Measurements from ENCODE around the gene MEIOC. TPM values are rescaled to one million over a fixed set of nuclear protein-coding genes. Genes with fewer than 3 reads are reported as not detected.

Gene MEIOC
- total and polyA plus RNA-seq, 4 donors, result 0.02 to 0.08 TPM; not detected in 2

- H3K9ac ChIP-seq (ENCODE audit: insufficient read depth in 1 of 2, low read length in 2 of 2), result no peak overlapping the region
- H3K4me1 ChIP-seq (ENCODE audit: control insufficient read depth in 5 of 5, insufficient read depth in 5 of 5, low read length in 5 of 5), result no peaks in the 10 kb centered on the region
- ATAC-seq (ENCODE audit: insufficient read depth, low FRiP score) (no peak), DNase-seq (no peak)
- TF ChIP-seq, protein P1, sequence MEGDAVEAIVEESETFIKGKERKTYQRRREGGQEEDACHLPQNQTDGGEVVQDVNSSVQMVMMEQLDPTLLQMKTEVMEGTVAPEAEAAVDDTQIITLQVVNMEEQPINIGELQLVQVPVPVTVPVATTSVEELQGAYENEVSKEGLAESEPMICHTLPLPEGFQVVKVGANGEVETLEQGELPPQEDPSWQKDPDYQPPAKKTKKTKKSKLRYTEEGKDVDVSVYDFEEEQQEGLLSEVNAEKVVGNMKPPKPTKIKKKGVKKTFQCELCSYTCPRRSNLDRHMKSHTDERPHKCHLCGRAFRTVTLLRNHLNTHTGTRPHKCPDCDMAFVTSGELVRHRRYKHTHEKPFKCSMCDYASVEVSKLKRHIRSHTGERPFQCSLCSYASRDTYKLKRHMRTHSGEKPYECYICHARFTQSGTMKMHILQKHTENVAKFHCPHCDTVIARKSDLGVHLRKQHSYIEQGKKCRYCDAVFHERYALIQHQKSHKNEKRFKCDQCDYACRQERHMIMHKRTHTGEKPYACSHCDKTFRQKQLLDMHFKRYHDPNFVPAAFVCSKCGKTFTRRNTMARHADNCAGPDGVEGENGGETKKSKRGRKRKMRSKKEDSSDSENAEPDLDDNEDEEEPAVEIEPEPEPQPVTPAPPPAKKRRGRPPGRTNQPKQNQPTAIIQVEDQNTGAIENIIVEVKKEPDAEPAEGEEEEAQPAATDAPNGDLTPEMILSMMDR (IDR thresholded peaks at IDR 0.05; ENCODE audit: control extremely low read depth, extremely low read depth), result no peak
- H3K36me3 ChIP-seq (ENCODE audit: control insufficient read depth in 4 of 4, insufficient read depth in 4 of 4, low read length in 4 of 4), result no peaks in the 10 kb centered on the region
- H3K27ac ChIP-seq (ENCODE audit: low read depth in 1 of 2, low read length in 1 of 2), result no peak overlapping the region
- no peaks in the 10 kb centered on the region for H3K9me3 ChIP-seq (ENCODE audit: control insufficient read depth in 4 of 4, insufficient read depth in 3 of 4, low read length in 3 of 4)
- 68 to 78% methylated on average over 2 of the region's 2 CpGs for WGBS, 2 donors
- peaks cover 0 to 4% (median 1%) of the 10 kb centered on the region in 3 donors for H3K27me3 ChIP-seq (ENCODE audit: control insufficient read depth in 3 of 3, insufficient read depth in 3 of 3, low read length in 2 of 3)
- no peak overlapping the region for H3K4me3 ChIP-seq
These were observed 7.3 kb upstream of the MEIOC start for GRCh38 chr17:44648963-44649362.

GRCh38 chr17:44651228-44651627, 5.0 kb upstream of the MEIOC start:
- TF ChIP-seq, protein P1 (IDR thresholded peaks at IDR 0.05; ENCODE audit: control extremely low read depth, extremely low read depth), result no peak
- no peaks in the 10 kb centered on the region for H3K36me3 ChIP-seq (ENCODE audit: control insufficient read depth in 4 of 4, insufficient read depth in 4 of 4, low read length in 4 of 4)
- peaks cover 0 to 6% (median 0%) of the 10 kb centered on the region in 4 donors for H3K9me3 ChIP-seq (ENCODE audit: control insufficient read depth in 4 of 4, insufficient read depth in 3 of 4, low read length in 3 of 4)
- no peaks in the 10 kb centered on the region for H3K4me1 ChIP-seq (ENCODE audit: control insufficient read depth in 5 of 5, insufficient read depth in 5 of 5, low read length in 5 of 5)
- WGBS, 2 donors, result 83 to 86% methylated on average over 5 of the region's 5 CpGs
- no peak for DNase-seq
- no peak overlapping the region for H3K9ac ChIP-seq (ENCODE audit: insufficient read depth in 1 of 2, low read length in 2 of 2)
- H3K27me3 ChIP-seq (ENCODE audit: control insufficient read depth in 3 of 3, insufficient read depth in 3 of 3, low read length in 2 of 3), result peaks cover 4 to 19% (median 16%) of the 10 kb centered on the region in 3 donors
- no peak overlapping the region for H3K27ac ChIP-seq (ENCODE audit: low read depth in 1 of 2, low read length in 1 of 2)
- ATAC-seq (ENCODE audit: insufficient read depth, low FRiP score), result no peak
- H3K4me3 ChIP-seq, result no peak overlapping the region

DNA sequence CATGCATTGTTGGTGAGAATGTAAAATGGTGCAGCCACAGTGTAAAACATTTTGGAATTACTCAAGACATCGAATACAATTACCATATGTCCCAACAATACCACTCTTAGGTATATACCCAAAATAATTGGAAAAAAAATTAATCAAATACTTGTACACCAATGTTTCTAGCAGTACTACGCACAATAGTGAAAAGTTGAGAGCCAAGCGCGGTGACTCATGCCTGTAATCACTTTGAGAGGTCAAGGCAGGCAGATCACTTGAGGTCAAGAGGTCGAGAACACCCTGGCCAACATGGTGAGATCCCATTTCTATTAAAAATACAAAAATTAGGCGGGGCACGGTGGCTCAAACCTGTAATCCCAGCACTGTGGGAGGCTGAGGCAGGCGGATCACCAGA, 3.5 kb upstream of the MEIOC start:
- TF ChIP-seq, protein P1 (IDR thresholded peaks at IDR 0.05; ENCODE audit: control extremely low read depth, extremely low read depth), result no peak
- Histone ChIP-seq H3K9ac (ENCODE audit: insufficient read depth in 1 of 2, low read length in 2 of 2) (no peak overlapping the region), H3K9me3 (ENCODE audit: control insufficient read depth in 4 of 4, insufficient read depth in 3 of 4, low read length in 3 of 4) (peaks cover 0 to 8% (median 0%) of the 10 kb centered on the region in 4 donors), H3K36me3 (ENCODE audit: control insufficient read depth in 4 of 4, insufficient read depth in 4 of 4, low read length in 4 of 4) (no peaks in the 10 kb centered on the region), H3K4me1 (ENCODE audit: control insufficient read depth in 5 of 5, insufficient read depth in 5 of 5, low read length in 5 of 5) (peaks cover 0 to 3% (median 0%) of the 10 kb centered on the region in 5 donors), H3K27ac (ENCODE audit: low read depth in 1 of 2, low read length in 1 of 2) (no peak overlapping the region), H3K27me3 (ENCODE audit: control insufficient read depth in 3 of 3, insufficient read depth in 3 of 3, low read length in 2 of 3) (peaks cover 4 to 28% (median 21%) of the 10 kb centered on the region in 3 donors), H3K4me3 (no peak overlapping the region)
- ATAC-seq (ENCODE audit: insufficient read depth, low FRiP score), result no peak
- 87% methylated on average over 8 of the region's 8 CpGs for WGBS, 2 donors
- no peak for DNase-seq

DNA sequence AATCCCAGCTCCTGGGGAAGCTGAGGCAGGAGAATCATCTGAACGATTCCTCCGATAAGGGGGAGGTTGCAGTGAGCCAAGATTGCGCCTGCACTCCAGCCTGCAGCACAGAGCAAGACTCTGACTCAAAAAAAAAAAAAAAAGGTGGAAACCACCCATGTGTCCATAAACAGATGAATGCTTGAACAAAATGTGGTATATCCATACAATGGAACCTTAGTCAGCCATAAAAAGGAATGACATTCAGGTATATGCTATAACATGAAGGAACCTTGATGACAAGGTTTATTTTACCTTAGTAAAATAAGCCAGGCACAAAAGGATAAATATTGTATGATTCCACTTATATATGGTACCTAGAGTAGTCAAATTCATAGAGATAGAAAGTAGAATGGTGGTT, 2.9 kb upstream of the MEIOC start:
- Histone ChIP-seq H3K27ac (ENCODE audit: low read depth in 1 of 2, low read length in 1 of 2) (no peak overlapping the region), H3K4me3 (no peak overlapping the region), H3K9me3 (ENCODE audit: control insufficient read depth in 4 of 4, insufficient read depth in 3 of 4, low read length in 3 of 4) (peaks cover 0 to 8% (median 0%) of the 10 kb centered on the region in 4 donors), H3K27me3 (ENCODE audit: control insufficient read depth in 3 of 3, insufficient read depth in 3 of 3, low read length in 2 of 3) (peaks cover 4 to 28% (median 21%) of the 10 kb centered on the region in 3 donors), H3K9ac (ENCODE audit: insufficient read depth in 1 of 2, low read length in 2 of 2) (no peak overlapping the region), H3K4me1 (ENCODE audit: control insufficient read depth in 5 of 5, insufficient read depth in 5 of 5, low read length in 5 of 5) (peaks cover 0 to 3% (median 0%) of the 10 kb centered on the region in 5 donors), H3K36me3 (ENCODE audit: control insufficient read depth in 4 of 4, insufficient read depth in 4 of 4, low read length in 4 of 4) (no peaks in the 10 kb centered on the region)
- ATAC-seq (ENCODE audit: insufficient read depth, low FRiP score), result no peak
- no peak for DNase-seq
- TF ChIP-seq, protein P1 (IDR thresholded peaks at IDR 0.05; ENCODE audit: control extremely low read depth, extremely low read depth), result no peak
- 97% methylated on average over 3 of the region's 3 CpGs for WGBS, 2 donors

Data from lung (tissue), 12 donors.